IMR-90 (cell line): Measurements from ENCODE around the gene GRIPAP1.

Experiments used
- BHLHE40 ChIP-seq: fragments of 150-350 bp; IDR thresholded peaks from 2 replicates; pipeline ENCODE4 v1.6.1; 2016; ENCODE audit warnings: mild to moderate bottlenecking, low read depth, low read length
- CTCF ChIP-seq: conservative IDR thresholded peaks from 2 replicates; pipeline ENCODE4 v1.5.1; 2012; ENCODE audit warnings: mild to moderate bottlenecking, low read depth, low read length, improper control_type of control experiment
- FOS ChIP-seq: fragments of 150-350 bp; IDR thresholded peaks from 2 replicates; pipeline ENCODE4 v1.6.1; 2016; ENCODE audit warnings: low read depth, low read length
- MAZ ChIP-seq: IDR thresholded peaks from 2 replicates; pipeline ENCODE4 v1.6.1; 2012; ENCODE audit warnings: low read depth, mild to moderate bottlenecking, low read length, improper control_type of control experiment, moderate library complexity, borderline replicate concordance
- POLR2A ChIP-seq: IDR thresholded peaks from 2 replicates; pipeline ENCODE4 v1.6.1; 2012; ENCODE audit warnings: mild to moderate bottlenecking, low read depth, low read length
- RCOR1 ChIP-seq: IDR thresholded peaks from 2 replicates; pipeline ENCODE4 v1.6.1; 2012; ENCODE audit warnings: mild to moderate bottlenecking, low read length, improper control_type of control experiment; ENCODE audit not compliant: insufficient replicate concordance
- RFX5 ChIP-seq: IDR thresholded peaks from 2 replicates; pipeline ENCODE4 v1.8.0; 2012; ENCODE audit warnings: low read depth, mild to moderate bottlenecking, low read length, moderate library complexity

- TF ChIP-seq POLR2A (no peak), CTCF (no peak), RCOR1 (no peak), MAZ (no peak), BHLHE40 (no peak), RFX5 (no peak), FOS (no peak)
Observed at GRCh38 chrX:49019050-49019449, 17.0 kb upstream of the GRIPAP1 start.
